ENCODE data around the gene MARVELD1. TPM values are rescaled to one million over a fixed set of nuclear protein-coding genes. Genes with fewer than 3 reads are reported as not detected.

Gene MARVELD1
- total RNA-seq, 1 donor from 2014 or later, result 6.4 TPM

- intact Hi-C loops (cut with micrococcal nuclease), result no loop called here
- TF ChIP-seq CTCF (IDR thresholded peaks at IDR 0.05; ENCODE audit: borderline replicate concordance), result no peak
- Histone ChIP-seq H3K27me3 (ENCODE audit: low read depth) (no peaks in the 10 kb centered on the region), H3K27ac (replicated peaks) (no peak overlapping the region), H3K9me3 (replicated peaks) (no peaks in the 10 kb centered on the region), H3K4me3 (no peak overlapping the region), H3K36me3 (no peaks in the 10 kb centered on the region), H3K4me1 (peaks cover 14% of the 10 kb centered on the region)
- no peak for DNase-seq
These were observed 15.5 kb downstream of the MARVELD1 start for GRCh38 chr10:97729014-97729413.

GRCh38 chr10:97731346-97732051 lies 18.0 kb downstream of the MARVELD1 start:
- no peak for DNase-seq
- Histone ChIP-seq H3K4me3 (no peak overlapping the region), H3K4me1 (peaks cover 13% of the 10 kb centered on the region), H3K36me3 (no peaks in the 10 kb centered on the region), H3K27me3 (ENCODE audit: low read depth) (no peaks in the 10 kb centered on the region), H3K9me3 (replicated peaks) (no peaks in the 10 kb centered on the region), H3K27ac (replicated peaks) (no peak overlapping the region)
- peak; percentile 88 for TF ChIP-seq CTCF (IDR thresholded peaks at IDR 0.05; ENCODE audit: borderline replicate concordance)
- intact Hi-C loops (cut with micrococcal nuclease), result loop anchor here (10.0 kb wide), 1 partner anchor 47 kb away; the partner anchor contains the start of gene AVPI1

- H3K4me1 ChIP-seq, result peaks cover 11% of the 10 kb centered on the region
- intact Hi-C loops (cut with micrococcal nuclease), result loop anchor here (10.0 kb wide), 1 partner anchor 47 kb away; the partner anchor contains the start of gene AVPI1
- no peaks in the 10 kb centered on the region for H3K27me3 ChIP-seq (ENCODE audit: low read depth)
- peak; percentile 6 for TF ChIP-seq CTCF (IDR thresholded peaks at IDR 0.05; ENCODE audit: borderline replicate concordance)
- no peaks in the 10 kb centered on the region for H3K9me3 ChIP-seq (replicated peaks)
- no peak overlapping the region for H3K4me3 ChIP-seq
- no peaks in the 10 kb centered on the region for H3K36me3 ChIP-seq
- no peak overlapping the region for H3K27ac ChIP-seq (replicated peaks)
- no peak for DNase-seq
These were observed 18.5 kb downstream of the MARVELD1 start for GRCh38 chr10:97732052-97732359.

- Histone ChIP-seq H3K27me3 (ENCODE audit: low read depth) (no peaks in the 10 kb centered on the region), H3K9me3 (replicated peaks) (no peaks in the 10 kb centered on the region), H3K4me3 (no peak overlapping the region), H3K36me3 (no peaks in the 10 kb centered on the region), H3K27ac (replicated peaks) (no peak overlapping the region), H3K4me1 (peaks cover 20% of the 10 kb centered on the region)
- no peak for TF ChIP-seq CTCF (IDR thresholded peaks at IDR 0.05; ENCODE audit: borderline replicate concordance)
- no peak for DNase-seq
- intact Hi-C loops (cut with micrococcal nuclease), result loop anchor here (10.0 kb wide), 1 partner anchor 48 kb away; the partner anchor contains the start of gene AVPI1
These were observed 19.7 kb downstream of the MARVELD1 start for GRCh38 chr10:97733256-97733655.

GRCh38 chr10:97734021-97734420 lies 20.5 kb downstream of the MARVELD1 start:
- Histone ChIP-seq H3K4me1 (peaks cover 25% of the 10 kb centered on the region), H3K4me3 (no peak overlapping the region), H3K9me3 (replicated peaks) (no peaks in the 10 kb centered on the region), H3K27ac (replicated peaks) (no peak overlapping the region), H3K36me3 (no peaks in the 10 kb centered on the region), H3K27me3 (ENCODE audit: low read depth) (no peaks in the 10 kb centered on the region)
- DNase-seq, result no peak
- intact Hi-C loops (cut with micrococcal nuclease), result loop anchor here (10.0 kb wide), 1 partner anchor 49 kb away; the partner anchor contains the start of gene AVPI1
- TF ChIP-seq CTCF (IDR thresholded peaks at IDR 0.05; ENCODE audit: borderline replicate concordance), result no peak
